ENCODE measurements around the gene CRYGN. TPM values are rescaled to one million over a fixed set of nuclear protein-coding genes. Genes with fewer than 3 reads are reported as not detected.

CRYGN gene
- total RNA-seq, 1 donor from 2014 or later, result not detected

- no peak for DNase-seq (ENCODE audit: extremely low read depth, low read depth, low spot score)
These were observed 45.6 kb downstream of the CRYGN start for GRCh38 chr7:151394076-151395035.

DNA sequence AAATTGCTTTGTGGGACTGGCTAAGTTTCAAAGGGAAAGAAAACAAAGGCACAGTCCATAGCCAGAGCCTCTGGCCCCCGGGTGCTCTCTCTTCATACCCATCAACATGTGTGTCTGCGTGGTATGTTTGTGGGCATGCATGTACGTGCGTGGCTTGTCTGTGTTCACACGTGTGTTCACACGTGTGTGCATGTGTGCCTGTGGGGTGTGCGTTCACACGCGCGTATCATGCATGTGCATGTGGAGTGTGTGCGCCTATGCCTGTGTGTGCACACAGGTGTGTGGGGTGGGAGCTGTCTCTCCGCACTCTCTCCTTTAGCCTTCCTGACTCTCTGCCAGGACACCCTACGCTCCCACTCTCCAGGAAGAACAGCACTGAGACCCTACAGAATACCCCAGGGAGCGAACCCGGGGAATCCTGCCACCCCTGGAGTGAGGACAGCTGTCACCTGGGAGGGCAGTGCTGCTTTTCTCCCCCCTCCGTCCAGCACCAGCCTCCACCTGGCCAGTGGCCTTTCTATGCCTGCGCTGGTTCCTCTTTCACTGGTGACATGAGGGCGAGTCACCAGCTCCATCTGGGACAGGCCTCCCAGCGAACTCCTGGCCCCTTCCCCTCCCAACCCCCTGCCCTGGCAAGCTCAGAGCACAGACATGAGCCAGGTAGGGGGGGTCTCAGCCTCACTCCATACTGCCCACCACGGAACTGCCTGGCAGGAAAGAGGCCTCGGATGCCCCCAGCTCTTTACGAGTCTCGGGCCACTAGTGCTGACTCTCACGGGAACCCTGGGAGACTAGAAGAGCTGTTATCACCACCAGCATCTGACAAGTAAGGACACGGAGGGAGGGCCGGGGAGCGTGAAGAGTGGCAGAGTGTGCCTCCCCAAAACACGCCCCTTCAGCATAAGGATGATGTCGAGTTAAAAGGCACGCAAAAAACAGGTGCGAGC lies 46.6 kb downstream of the CRYGN start:
- no peak for DNase-seq (ENCODE audit: extremely low read depth, low read depth, low spot score)

GRCh38 chr7:151392426-151392825 lies 47.5 kb downstream of the CRYGN start:
- no peak for DNase-seq (ENCODE audit: extremely low read depth, low read depth, low spot score)

GRCh38 chr7:151392002-151392401 lies 47.9 kb downstream of the CRYGN start:
- no peak for DNase-seq (ENCODE audit: extremely low read depth, low read depth, low spot score)

DNA sequence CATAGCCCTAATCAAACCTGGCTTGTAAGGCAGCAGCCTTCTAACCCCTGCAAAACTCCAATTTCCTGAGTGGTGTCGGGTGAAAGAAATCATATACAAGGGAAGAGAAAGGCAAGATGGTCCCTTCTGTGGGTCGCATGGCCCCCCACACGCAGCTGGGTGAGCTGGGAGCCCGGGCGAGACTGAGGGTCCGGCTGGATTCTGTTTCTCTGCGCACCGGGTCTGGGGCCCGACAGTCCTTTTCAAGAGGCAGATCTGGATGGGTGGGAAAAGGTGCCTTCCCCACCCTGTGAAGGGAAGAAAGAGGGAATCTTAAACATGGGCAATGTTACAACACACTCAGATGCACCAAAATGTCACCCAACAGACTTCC lies 48.6 kb downstream of the CRYGN start:
- DNase-seq (ENCODE audit: extremely low read depth, low read depth, low spot score), result no peak

DNA sequence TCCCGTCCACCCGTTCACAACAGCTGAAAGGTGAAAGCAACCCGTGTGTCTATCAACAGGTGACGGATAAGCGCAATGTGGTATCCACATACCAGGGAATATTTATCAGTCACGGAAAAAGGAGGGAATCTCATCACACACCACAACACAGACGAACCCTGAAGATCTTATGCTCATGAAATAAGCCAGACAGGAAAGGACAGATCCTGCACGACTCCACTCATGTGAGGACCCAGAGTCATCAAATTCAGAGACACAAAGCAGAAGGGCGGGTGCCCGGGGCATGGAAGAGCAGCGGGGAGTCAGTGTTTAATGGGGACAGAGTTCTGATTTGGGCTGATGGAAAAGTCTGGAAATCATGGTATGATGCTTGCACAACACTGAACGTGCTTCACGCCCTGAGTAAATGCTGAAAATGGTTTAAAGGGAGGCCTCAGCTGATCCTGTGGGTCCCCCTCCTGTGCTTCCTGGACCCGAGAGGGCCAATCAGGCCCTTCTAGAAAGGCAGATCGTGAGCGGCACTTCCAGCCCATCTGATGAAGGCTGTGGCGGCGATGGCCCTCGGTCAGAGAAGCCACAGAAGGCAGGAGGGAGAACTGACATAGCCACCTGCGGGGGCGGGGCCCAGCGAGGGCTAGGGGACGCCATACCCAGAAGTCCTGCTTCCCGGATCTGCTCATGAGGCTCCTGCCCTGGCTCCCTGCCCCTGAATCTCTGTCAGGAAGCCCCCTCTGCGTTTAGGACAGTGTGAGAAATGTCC lies 49.2 kb downstream of the CRYGN start:
- DNase-seq (ENCODE audit: extremely low read depth, low read depth, low spot score), result no peak

DNA sequence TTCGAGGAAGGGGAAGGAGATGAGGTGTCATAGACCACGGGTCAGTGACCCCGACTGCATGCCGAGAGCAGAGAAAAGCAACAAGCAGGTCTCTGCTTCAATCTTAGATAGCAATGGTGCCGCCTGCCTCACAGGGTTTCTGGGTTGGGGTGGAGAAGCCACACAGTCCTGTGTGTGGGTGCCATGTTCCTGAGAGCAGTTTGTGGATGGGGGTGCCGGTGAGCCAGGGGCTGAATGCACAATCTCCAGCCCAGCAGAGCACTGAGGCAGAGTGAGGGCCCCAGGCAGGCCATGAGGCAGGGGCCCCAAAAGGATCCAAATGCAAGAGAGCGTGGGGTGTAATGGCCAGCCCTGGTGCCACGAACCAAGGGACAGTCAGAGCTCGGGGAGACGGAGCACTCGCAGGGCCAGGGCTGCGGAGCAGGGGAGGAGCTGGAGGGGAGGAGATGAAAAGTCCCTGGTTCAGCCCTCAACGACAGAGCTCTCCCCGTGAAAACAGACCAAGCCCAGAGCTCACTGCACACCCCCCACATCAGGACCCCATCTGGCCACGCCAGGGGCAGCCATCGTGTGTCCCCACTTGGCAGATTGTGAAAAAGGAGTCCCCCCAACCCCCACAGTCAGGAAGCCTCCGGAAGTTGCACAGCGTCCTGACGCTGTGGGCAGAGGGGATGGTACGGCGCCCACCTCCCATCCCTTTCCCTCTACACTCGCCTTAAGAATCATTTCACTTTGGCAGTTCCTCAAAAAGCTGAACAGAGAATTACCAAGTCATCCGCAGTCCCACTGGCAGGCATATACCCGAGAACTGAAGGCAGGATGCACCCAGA lies 50.0 kb downstream of the CRYGN start:
- DNase-seq (ENCODE audit: extremely low read depth, low read depth, low spot score), result no peak

DNA sequence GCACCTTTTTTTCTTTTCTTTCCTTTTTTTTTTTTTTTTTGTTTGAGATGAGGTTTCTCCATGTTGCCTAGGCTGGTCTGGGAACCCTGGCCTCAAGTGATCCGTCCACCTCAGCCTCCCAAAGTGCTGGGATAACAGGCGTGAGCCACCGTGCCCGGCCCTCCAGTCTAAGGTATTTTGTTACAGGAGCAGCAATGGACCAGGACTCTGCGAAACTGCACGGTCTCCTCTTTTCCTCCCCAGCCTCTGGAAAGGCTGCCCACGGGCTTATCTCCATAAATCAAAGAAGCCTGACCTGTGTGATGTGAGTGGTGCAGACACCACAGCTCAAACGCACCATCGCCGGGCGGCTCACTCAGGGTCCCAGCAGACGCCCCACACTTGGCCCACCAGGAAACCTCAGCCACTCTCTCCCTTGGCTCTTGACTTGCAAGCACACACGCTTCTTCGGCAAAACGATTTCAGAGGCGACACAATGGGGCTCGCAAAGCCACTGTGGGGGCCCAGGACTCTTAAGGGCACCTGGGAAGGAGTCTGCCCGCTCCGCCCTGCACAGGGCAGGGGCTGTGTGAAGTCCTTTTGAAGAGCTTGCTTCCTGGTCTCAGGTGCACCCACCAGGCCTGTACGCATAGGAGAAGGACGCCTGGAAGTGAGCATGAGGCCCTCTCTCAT lies 50.7 kb downstream of the CRYGN start:
- DNase-seq (ENCODE audit: extremely low read depth, low read depth, low spot score), result no peak

DNA sequence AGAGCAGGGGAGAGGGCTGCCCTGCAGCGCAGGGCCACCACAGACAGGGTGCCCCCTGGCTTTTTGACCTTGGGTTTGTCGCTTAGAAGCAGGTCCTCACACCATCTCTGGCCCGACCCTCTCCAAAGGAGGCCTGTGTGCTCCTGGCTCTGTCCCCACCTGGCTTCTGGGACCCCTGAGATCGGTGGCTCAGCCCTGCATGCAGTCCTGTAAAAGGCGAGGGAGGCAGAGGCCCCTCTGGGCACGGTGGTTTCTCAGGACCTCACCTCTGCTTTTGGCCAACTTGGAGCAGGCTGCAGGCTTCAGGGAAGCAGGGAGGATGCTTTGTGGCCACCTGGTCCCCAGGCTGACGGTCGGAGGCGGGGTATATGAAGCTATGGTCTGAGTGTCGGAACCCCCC lies 51.5 kb downstream of the CRYGN start:
- DNase-seq (ENCODE audit: extremely low read depth, low read depth, low spot score), result no peak

DNA sequence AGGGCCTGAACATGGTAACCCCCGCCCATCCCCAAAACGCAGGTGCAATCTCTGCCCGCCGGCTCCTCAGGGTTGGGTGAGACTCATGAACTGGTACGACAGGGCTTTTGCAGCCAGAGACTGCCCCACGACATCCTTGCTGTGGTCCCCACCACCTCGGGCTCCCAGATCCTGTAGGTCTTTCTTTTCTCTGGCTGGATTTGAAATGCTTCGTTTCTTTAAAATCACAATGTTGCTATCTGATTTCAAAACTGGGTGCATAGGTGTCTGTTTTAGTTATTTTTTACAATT lies 52.0 kb downstream of the CRYGN start:
- no peak for DNase-seq (ENCODE audit: extremely low read depth, low read depth, low spot score)

GRCh38 chr7:151387161-151388006 lies 52.6 kb downstream of the CRYGN start:
- DNase-seq (ENCODE audit: extremely low read depth, low read depth, low spot score), result no peak

GRCh38 chr7:151386301-151387160 lies 53.4 kb downstream of the CRYGN start:
- no peak for DNase-seq (ENCODE audit: extremely low read depth, low read depth, low spot score)

DNA sequence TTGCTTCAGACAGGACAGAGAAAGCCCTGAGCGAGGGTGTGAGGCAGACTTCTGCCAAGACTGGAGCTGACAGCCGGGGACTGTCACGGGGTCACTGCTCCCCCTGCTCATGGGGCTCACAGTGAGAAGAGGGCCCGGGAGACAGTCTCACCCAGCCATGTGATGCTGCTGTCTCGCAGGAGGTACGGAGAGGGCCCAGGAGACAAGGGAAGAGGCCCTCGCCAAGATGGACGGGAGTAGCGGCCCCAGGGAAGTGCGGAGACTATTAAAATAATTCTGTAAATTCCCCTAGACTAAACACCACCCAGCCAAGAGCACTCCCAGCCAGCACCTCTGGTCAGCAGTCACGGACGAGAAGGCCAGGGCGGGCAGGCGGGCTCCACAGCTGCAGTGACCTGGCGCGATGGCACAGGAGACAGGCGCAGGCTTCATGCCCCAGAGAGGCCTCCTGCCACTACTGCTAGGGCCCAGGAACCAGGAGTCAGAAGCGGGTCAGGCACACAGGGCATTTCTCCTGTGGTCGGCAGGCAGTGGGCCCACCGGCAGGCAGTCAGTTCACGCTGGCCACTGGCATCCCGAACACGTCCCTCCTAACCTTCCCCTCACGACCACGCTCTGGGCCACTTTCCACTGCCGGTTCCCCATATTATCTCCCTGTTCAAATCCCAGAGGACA lies 54.2 kb downstream of the CRYGN start:
- no peak for DNase-seq (ENCODE audit: extremely low read depth, low read depth, low spot score)

- DNase-seq (ENCODE audit: extremely low read depth, low read depth, low spot score), result no peak
These were observed 54.9 kb downstream of the CRYGN start for GRCh38 chr7:151384776-151385625.

GRCh38 chr7:151384352-151384697 lies 55.6 kb downstream of the CRYGN start:
- no peak for DNase-seq (ENCODE audit: extremely low read depth, low read depth, low spot score)

DNA sequence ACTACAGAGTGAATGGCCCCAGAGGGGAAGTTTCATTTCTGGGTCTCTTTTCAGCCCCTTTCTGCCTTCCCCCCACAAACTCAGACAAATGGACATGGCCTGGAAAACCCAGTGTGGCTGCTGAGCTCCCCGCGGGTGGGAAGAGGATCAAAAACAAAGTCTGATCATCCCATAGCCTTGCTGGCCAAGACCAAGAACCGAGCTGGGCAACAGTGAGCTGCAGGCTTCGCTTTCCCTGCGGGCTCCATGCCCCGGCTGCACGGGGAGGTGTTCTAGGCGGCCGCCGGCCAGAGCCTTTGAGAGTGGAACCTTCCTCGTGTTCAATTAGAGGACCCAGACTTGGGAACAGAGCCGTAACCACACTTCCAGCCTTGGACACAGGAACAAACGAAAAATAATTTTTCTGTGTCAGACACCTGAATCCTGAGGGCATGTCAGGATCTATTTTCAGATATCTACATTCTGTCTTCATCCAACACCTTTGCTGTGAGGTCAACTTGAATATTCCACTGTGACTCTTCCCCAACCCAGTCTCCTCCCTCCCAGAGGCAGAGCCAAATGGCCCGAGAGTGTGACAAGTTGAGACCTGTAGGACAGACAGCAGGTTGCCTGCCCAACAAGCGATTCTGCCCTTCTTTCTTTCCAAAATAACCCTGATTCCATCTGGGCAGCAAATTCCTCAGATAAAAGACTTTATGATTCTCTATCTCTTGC lies 56.1 kb downstream of the CRYGN start:
- DNase-seq (ENCODE audit: extremely low read depth, low read depth, low spot score), result no peak
